ENCODE measurements around the gene FARSB. TPM values are rescaled to one million over a fixed set of nuclear protein-coding genes. Genes with fewer than 3 reads are reported as not detected.

Gene FARSB
- total and polyA plus RNA-seq, 8 donors, result 12.4 to 26.5 (median 23.5) TPM

- TF ChIP-seq CTCF (IDR thresholded peaks at IDR 0.05), result no peak
- intact Hi-C loops (cut with DNase I), result no loop called here
- no peak overlapping the region for H3K27ac ChIP-seq
Measured at GRCh38 chr2:222641336-222641735, 14.6 kb downstream of the FARSB start.

DNA sequence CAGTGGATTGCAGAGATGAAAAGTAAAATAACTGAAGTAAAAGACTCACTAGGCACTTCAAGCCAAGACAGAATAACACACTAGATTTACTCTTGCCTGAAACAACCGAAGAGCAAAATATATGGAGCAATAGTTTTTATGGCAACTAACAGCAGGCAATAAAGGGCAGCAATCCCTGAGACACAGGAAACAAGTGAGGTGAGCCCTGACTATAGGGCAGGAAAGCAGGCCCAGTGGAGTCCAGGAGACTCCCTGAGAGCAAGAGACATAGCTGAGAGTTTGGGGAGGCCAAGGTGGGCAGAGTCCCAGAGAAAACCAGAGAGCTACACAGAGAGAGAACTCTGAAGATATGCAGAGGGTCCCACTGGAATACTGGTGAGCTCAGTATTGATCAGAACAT, 18.8 kb downstream of the FARSB start:
- peaks cover 0 to 76% of the 10 kb centered on the region in 2 donors for H3K36me3 ChIP-seq
- no peaks in the 10 kb centered on the region for H3K9me3 ChIP-seq
- ATAC-seq (no peak), DNase-seq (no peak)
- intact Hi-C loops (cut with DNase I), result no loop called here
- no peak overlapping the region for H3K27ac ChIP-seq
- H3K27me3 ChIP-seq, result no peaks in the 10 kb centered on the region
- H3K4me1 ChIP-seq, result no peaks in the 10 kb centered on the region
- no peak for TF ChIP-seq CTCF (IDR thresholded peaks at IDR 0.05)
- H3K4me3 ChIP-seq, result no peak overlapping the region

More at GRCh38 chr2:222641336-222641735, 14.6 kb downstream of the FARSB start:
- ATAC-seq, result no peak
- H3K9me3 ChIP-seq, result peaks cover 0 to 5% of the 10 kb centered on the region in 2 donors
- no peaks in the 10 kb centered on the region for H3K27me3 ChIP-seq
- H3K4me1 ChIP-seq, result no peaks in the 10 kb centered on the region
- DNase-seq, result no peak
- H3K36me3 ChIP-seq, result peaks cover 0 to 62% of the 10 kb centered on the region in 2 donors
- H3K4me3 ChIP-seq, result no peak overlapping the region

GRCh38 chr2:222635295-222635694, 20.6 kb downstream of the FARSB start:
- Histone ChIP-seq H3K4me3 (no peak overlapping the region), H3K27ac (no peak overlapping the region), H3K9me3 (no peaks in the 10 kb centered on the region), H3K4me1 (no peaks in the 10 kb centered on the region), H3K36me3 (peaks cover 0 to 87% of the 10 kb centered on the region in 2 donors), H3K27me3 (no peaks in the 10 kb centered on the region)
- DNase-seq, result no peak
- no peak for TF ChIP-seq CTCF (IDR thresholded peaks at IDR 0.05)
- intact Hi-C loops (cut with DNase I), result no loop called here
- ATAC-seq, result no peak

DNA sequence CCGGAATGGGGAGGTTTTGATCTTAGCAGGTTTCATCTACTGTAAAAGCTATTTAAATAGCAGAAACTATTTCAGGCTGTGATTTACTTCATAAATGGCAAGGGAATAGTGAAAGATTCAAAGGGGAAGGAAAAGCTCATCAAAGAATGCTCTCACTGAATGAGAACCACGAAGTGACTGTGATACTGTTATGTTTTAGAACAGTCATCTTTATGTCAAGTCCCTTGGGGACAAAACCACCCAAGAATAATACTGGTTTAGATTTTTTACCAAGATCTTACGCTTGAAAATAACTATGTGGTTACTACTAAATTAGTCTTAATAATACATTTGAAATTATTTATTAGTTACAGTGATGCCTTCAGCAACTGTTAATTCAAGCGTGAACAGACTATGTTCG, 28.1 kb downstream of the FARSB start:
- H3K9me3 ChIP-seq, result no peaks in the 10 kb centered on the region
- ATAC-seq (no peak), DNase-seq (no peak)
- no peak for TF ChIP-seq CTCF (IDR thresholded peaks at IDR 0.05)
- intact Hi-C loops (cut with DNase I), result no loop called here
- H3K4me3 ChIP-seq, result no peak overlapping the region
- H3K27me3 ChIP-seq, result no peaks in the 10 kb centered on the region
- no peak overlapping the region for H3K27ac ChIP-seq
- H3K36me3 ChIP-seq, result peaks cover 0 to 99% of the 10 kb centered on the region in 2 donors
- peaks cover 0 to under 1% of the 10 kb centered on the region in 2 donors for H3K4me1 ChIP-seq

DNA sequence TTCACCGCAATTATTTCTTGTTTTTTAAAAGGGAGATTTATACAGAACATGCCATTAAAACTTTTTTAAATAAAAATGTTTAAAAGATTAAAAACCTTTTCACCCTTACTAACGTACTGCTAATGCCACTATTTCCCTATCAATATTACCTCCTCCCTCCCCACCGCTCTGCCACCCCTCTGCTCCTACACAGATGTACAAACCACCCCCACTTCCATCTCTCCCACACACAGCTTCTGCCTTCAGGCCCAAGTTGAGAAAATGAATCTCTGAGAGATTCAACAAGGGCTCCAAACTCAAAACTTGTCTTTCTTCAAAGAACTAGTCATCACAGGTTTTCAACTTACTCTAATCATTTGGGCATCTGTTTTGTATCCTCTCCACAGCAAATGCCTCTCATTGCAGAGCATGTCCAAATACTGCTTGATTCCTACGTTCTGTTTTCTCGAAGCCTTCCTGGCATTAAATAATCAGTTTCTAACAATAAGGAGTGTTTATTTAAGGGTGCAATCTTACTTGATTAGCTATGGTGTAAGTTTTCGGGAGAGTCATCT, 32.1 kb downstream of the FARSB start:
- Histone ChIP-seq H3K9me3 (no peaks in the 10 kb centered on the region), H3K27me3 (no peaks in the 10 kb centered on the region), H3K4me3 (no peak overlapping the region), H3K4me1 (peaks cover 0 to 5% of the 10 kb centered on the region in 2 donors), H3K36me3 (peaks cover 0 to 96% of the 10 kb centered on the region in 2 donors), H3K27ac (peak overlapping the region in 1 of 2 donors; percentile 71)
- ATAC-seq (no peak), DNase-seq (no peak)
- intact Hi-C loops (cut with DNase I), result no loop called here
- no peak for TF ChIP-seq CTCF (IDR thresholded peaks at IDR 0.05)

Data from left lung (tissue), 10 donors.